GM12874 (cell line): Measurements from ENCODE around the gene CLDND1.

Source experiments
- CTCF ChIP-seq: IDR thresholded peaks from 2 replicates; pipeline ENCODE4 v1.5.1; 2011; ENCODE audit warnings: low read depth, mild to moderate bottlenecking, control low read depth, low read length, moderate library complexity; ENCODE audit not compliant: insufficient read depth

CLDND1 gene

DNA sequence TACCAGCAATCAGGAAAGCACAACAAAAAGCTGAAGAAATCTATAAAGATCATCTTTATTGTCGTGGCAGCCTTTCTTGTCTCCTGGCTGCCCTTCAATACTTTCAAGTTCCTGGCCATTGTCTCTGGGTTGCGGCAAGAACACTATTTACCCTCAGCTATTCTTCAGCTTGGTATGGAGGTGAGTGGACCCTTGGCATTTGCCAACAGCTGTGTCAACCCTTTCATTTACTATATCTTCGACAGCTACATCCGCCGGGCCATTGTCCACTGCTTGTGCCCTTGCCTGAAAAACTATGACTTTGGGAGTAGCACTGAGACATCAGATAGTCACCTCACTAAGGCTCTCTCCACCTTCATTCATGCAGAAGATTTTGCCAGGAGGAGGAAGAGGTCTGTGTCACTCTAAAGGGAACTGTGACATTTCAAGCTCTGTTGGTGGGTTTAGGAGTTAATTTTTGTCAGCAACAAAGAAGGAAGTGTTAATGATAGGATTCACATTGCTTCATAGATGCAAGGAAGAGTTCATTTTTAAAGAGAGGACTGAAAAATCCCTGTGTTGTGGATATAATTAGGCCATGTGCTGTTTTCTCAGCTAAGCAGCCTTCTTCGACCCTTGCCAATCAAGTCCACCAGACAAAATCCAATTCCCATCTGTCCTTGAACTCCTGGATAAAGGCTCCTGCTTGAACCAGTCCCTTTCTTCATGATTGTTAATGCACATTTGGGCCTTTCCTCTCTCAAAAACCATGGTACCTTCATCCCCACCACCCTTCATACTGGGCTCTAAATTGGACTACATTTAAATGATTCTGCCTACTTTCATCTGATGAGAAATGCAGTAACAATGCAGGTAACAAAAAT lies 10.2 kb upstream of the CLDND1 start:
- no peak for TF ChIP-seq CTCF

DNA sequence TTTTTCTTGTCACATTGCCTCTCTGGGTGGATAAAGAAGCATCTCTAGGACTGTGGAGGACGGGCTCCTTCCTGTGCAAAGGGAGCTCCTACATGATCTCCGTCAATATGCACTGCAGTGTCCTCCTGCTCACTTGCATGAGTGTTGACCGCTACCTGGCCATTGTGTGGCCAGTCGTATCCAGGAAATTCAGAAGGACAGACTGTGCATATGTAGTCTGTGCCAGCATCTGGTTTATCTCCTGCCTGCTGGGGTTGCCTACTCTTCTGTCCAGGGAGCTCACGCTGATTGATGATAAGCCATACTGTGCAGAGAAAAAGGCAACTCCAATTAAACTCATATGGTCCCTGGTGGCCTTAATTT lies 9.6 kb upstream of the CLDND1 start:
- TF ChIP-seq CTCF, result no peak

- TF ChIP-seq CTCF, result no peak
Observed at GRCh38 chr3:98531622-98532274, 9.0 kb upstream of the CLDND1 start, which contains the start of gene GPR15. Gene GPR15 (plus strand): TSS chr3:98531978. CDS start chr3:98532034, 56 bp downstream.

- TF ChIP-seq CTCF, result no peak
Observed at GRCh38 chr3:98530676-98531075, 8.0 kb upstream of the CLDND1 start.

DNA sequence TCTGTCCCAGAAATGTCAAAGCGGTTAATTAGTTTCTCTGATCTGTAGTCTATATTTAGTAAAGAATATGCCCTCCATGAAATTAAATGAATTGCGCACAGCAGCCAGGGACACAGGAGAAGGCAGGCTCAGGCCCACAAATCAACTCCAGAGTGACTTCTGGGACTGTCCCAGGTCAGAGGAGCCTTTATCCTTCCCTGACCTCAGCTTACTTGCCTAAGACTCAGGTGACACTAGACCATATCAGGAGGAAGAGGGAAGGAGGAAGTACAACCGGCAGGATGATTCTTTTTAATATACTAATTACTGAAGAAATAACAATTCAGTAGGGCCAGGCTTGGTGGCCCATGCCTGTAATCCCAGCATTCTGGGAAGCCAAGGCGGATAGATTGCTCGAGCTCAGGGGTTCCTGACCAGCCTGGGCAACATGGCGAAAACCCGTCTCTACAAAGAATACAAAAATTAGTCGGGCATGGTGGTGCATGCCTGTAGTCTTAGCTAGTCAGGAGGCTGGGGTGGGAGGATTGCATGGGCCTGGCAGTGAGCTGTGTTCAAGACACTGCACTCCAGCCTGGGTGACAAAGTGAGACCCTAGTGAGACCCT lies 7.3 kb upstream of the CLDND1 start:
- TF ChIP-seq CTCF, result no peak

- TF ChIP-seq CTCF, result no peak
Observed at GRCh38 chr3:98528474-98529346, 6.0 kb upstream of the CLDND1 start.
